HG03025 (cell line): Measurements from ENCODE around the gene TUBAL3.

Source experiments
- ATAC-seq: cut with Tn5 transposase; IDR thresholded peaks from one replicate; pipeline ENCODE4 v1.9.1; 2021; ENCODE audit warnings: mild to moderate bottlenecking, moderate library complexity; ENCODE audit not compliant: unreplicated experiment, low FRiP score

The TUBAL3 gene

DNA sequence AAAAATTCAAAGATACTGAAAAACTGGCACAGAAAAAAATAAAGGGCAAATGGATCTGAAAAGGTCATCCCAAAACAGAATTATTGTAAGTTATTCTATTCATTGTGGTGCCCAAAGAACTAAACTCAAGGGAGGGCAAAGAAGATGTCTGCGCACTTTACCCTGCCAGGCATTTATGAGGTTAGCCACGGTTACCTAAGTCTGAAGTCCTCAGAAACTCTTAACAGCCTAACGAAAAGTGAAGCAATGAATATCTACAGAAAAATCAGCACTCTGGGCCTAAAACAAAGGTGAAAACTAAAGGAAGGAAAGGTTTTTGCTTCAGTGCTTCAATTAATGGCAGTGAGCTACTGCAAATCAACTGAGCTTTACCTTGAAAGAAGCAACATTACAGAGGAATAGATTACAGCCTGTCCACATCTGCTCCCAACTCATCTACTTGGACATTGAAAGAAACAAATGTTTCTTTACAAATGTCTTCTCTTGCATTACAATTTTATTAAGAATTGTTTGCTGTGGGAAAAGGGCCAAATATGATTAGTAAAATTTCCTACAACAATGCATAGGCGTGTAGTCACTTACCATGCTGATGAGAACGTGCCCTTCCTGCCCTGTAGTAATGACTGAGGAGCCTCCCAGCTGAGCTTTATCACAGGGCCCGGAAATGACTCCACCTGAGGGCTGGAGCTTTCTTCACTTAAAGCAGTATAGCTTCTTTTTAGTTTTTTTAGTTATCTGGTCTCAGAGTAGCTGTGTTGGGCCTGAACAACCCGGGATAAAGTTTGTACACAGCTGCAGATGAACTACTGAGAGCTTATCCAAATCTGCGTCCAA lies at the start of gene TUBAL3:
TSS of gene TUBAL3 (minus strand) at position 621 of the 834 bp plus-strand sequence. CDS start at position 585, 36 bp downstream.
- no peak for ATAC-seq

DNA sequence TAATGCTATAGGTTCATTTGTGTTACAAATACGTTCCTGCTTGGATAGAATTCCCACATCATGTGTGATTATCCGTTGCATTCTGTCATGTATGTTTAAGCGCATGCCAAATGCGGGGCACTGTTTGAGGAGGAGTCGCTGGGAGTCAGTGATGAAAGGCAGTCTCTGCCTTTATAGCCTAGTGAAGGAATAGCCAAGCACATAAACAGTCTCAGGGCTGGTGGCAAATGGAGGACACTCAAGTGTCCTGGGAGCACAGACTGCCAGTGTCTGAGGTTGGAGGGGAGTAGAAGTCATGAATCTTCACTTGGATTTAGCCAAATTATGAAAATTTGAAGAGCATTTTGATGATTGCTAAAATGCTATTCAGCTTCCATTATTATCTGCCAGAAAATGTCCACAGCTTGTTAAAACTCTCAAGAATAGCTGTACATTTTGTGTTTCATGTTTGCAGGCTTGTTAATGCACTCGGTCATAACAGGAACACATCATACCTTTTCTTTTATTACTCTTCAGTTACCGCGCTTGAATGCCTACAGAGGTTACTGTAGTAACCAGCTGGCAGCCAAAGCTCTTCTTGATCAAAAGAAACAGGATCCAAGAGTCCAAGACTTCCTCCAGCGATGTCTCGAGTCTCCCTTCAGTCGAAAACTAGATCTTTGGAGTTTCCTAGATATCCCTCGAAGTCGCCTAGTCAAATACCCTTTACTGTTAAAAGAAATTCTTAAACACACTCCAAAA lies 49.3 kb upstream of the TUBAL3 start:
- no peak for ATAC-seq

- ATAC-seq: no peak
Measured at GRCh38 chr10:5450605-5451384, 46.2 kb upstream of the TUBAL3 start.

GRCh38 chr10:5449823-5450222 lies 45.2 kb upstream of the TUBAL3 start:
- no peak for ATAC-seq

- no peak for ATAC-seq
Measured at GRCh38 chr10:5449227-5449626, 44.6 kb upstream of the TUBAL3 start.

DNA sequence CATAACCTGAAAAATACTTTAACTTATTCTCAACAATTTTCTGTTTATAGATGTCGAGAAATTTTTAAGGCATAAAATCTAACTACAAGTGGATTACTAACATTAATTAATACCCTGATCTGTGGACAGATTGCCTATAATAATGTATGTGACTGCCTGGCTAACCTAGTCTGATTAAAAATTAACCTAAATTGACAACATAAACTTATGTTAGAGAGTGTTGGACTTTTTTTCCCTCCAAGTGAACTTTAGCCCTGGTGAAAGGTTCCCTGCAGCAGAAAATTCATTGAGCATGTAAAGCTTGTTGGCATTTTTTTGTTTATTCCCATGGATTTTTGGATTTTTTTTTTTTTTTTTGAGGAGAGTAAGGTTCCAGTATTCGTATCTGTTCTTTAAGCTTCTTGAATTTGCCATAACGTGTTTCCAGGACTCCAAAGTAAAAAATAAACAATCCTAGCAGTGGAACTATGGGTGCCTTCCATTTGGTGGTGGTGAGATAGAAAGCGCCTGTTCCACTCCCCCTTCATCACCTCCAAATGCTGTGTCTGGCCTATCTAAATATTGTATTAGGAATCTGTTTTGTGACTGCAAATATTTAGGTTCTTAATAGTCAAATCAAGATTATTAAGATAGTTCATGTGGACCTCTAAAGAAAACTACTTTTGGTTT lies 43.8 kb upstream of the TUBAL3 start:
- ATAC-seq: no peak

- ATAC-seq: peak; percentile 53
Measured at GRCh38 chr10:5447611-5448071, 43.0 kb upstream of the TUBAL3 start.

DNA sequence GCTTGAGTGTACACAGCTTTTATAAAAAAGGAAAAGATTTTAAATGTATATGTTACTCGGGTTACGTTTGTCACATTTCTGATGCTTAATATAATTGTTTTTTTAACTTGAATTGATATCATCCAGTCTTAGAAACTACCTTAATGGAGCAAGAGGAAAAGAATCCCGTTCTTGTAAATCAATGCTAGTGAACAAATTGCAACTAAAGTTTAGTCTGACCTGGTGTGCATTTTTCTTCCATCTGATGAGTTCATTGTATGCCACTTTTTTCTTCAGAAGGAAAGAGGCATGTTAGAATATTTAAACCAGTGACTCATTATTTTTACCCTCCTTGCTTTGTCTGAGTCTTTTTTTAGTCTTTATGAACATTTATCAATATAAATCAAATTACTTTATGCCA lies 42.4 kb upstream of the TUBAL3 start:
- ATAC-seq: no peak

GRCh38 chr10:5446390-5446926 lies 41.8 kb upstream of the TUBAL3 start:
- ATAC-seq: no peak

DNA sequence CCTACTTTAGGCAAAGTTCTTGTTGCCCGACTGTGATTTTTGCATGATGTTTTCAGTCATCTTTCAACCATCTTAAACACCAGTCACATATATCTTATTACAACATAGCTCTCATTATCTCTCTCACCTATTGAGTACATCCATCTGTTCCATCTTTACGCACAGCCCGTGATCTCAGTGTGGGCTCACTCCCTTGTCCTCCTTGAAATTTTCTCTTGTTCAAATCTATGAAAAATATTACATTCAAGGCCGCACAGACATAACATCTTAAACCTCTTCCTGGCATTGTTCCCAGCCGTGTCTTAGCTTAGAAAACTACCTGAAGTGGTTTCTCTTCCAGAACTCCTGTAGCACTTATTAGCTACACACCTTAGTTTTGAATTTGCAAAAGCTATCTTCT lies 40.4 kb upstream of the TUBAL3 start:
- ATAC-seq: no peak

- peak; percentile 76 for ATAC-seq
Measured at GRCh38 chr10:5443429-5443828, 38.8 kb upstream of the TUBAL3 start.

GRCh38 chr10:5442990-5443370 lies 38.4 kb upstream of the TUBAL3 start:
- ATAC-seq: no peak

- no peak for ATAC-seq
Measured at GRCh38 chr10:5442065-5442989, 37.7 kb upstream of the TUBAL3 start.

GRCh38 chr10:5441106-5441505 lies 36.5 kb upstream of the TUBAL3 start:
- no peak for ATAC-seq

DNA sequence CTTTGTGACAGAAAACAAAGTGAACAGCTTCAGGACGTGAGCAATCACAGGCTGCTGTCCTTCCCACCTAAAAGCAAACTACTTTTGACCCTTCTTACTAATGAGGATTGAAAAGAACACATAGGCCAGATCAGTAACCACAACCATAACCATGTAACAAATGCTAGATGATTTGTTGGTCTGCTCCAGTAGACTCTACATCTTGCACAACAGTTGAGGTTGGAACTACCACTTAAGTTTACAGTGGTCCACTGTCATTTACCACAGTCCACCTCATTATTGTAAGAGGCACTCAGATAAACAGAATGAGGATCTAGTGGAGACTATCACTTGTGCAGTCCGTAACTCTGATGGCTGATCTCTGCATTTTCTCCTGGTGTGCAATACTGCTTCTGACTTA lies 35.6 kb upstream of the TUBAL3 start:
- ATAC-seq: no peak

- no peak for ATAC-seq
Measured at GRCh38 chr10:5435328-5435727, 30.7 kb upstream of the TUBAL3 start.

- ATAC-seq: no peak
Measured at GRCh38 chr10:5434017-5434753, 29.6 kb upstream of the TUBAL3 start.

DNA sequence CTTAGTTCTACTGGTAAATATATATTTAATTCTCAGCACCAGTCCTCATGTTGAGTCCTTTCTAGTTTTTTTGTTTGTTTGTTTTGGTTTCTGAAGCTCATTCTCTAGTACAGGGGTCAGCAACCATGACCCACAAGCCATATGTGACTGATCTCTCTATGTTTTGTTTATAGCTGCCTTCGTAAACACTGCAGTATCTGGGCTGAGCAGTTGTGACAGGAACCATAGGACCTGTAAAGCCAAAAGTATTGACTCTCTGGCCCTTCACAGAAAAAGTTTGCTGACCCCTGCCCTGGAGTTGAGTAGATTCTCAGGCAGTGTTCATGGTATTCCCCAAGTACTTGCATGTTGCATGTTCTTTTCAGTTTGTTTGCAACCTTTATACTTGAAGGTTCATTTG lies 28.6 kb upstream of the TUBAL3 start:
- no peak for ATAC-seq
